HCT116 (cell line): ENCODE results near the gene FIZ1. TPM values are rescaled to one million over a fixed set of nuclear protein-coding genes. Genes with fewer than 3 reads are reported as not detected.
A peak's percentile ranks its signal among the peaks of the same experiment; 100 is the strongest.

Source experiments
- ATAC-seq: fragments of 200-7000 bp; cut with Tn5 transposase; 2 replicates; pipeline ENCODE4 v1.9.1; 2020; ENCODE audit warnings: mild to moderate bottlenecking, moderate library complexity
- BruUV-seq: library from RNA; stranded (reverse); fragments of 400-500 nt; replicated peaks from 2 replicates; lab custom pipeline; 2021; lab: Mats Ljungman, UMichigan
- CTCF ChIA-PET: fragments of 300-600 bp; sonication (Branson Sonifier 250); formaldehyde crosslinking; loops from one replicate; lab custom pipeline; 2021; ENCODE audit warnings: antibody characterized with exemption; lab: Charles Lee
- POLR2A ChIA-PET: fragments of 300-600, 350-600 bp; sonication (Branson Sonifier 250); formaldehyde crosslinking; loops from one replicate; lab custom pipeline; 2021; ENCODE audit warnings: antibody characterized with exemption; lab: Charles Lee
- RAD21 ChIA-PET, 2 experiments: fragments of 300-600 bp; sonication (Branson Sonifier 250); formaldehyde crosslinking; loops; one replicate each; lab custom pipeline; 2023; ENCODE audit warnings: low total read pairs in 2 of 2; ENCODE audit not compliant: uncharacterized antibody in 2 of 2, unreplicated experiment in 2 of 2, low non-redundant PET in 1 of 2; lab: Charles Lee
- DNase-seq: peaks from one replicate; pipeline ENCODE4 v3.0.0-alpha.2; 2010; ENCODE audit warnings: low read depth, low spot score
- H2AFZ ChIP-seq: fragments of 200-600 bp; shearing (Covaris generic), sonication (generic); 2 replicates; pipeline ENCODE4 v1.6.1; 2017; ENCODE audit warnings: low read depth, mixed run types, mixed read lengths, antibody characterized with exemption, low read length; ENCODE audit not compliant: poor library complexity, severe bottlenecking
- H3K27ac ChIP-seq: 2 replicates; pipeline ENCODE4 v1.5.1; 2012; ENCODE audit warnings: low read depth, low read length
- H3K27me3 ChIP-seq: fragments of 200-600 bp; sonication (generic); 2 replicates; pipeline ENCODE4 v1.6.1; 2016; ENCODE audit warnings: mixed run types, low read length, mixed read lengths; ENCODE audit not compliant: insufficient read depth
- H3K36me3 ChIP-seq, 2 experiments: fragments of 200-500 bp in 1 of 2; fragments of 200-600 bp in 1 of 2; sonication (Bioruptor generic) in 1 of 2; sonication (generic) in 1 of 2; 2 replicates each; pipeline versions ENCODE4 v1.5.1 to v1.6.1; 2014 to 2016; ENCODE audit warnings: low read length in 2 of 2, inconsistent platforms in 1 of 2, mixed read lengths in 1 of 2, mixed run types in 1 of 2; ENCODE audit not compliant: insufficient read depth in 2 of 2, control insufficient read depth in 1 of 2
- H3K4me1 ChIP-seq, 2 experiments: fragments of 200-600 bp in 1 of 2; sonication (generic) in 1 of 2; 2 replicates each; pipeline versions ENCODE4 v1.5.1 to v1.6.1; 2012 to 2017; ENCODE audit warnings: low read length in 2 of 2, inconsistent platforms in 1 of 2, mild to moderate bottlenecking in 1 of 2, mixed read lengths in 1 of 2, mixed run types in 1 of 2, moderate library complexity in 1 of 2; ENCODE audit not compliant: insufficient read depth in 2 of 2, control insufficient read depth in 1 of 2
- H3K4me2 ChIP-seq: fragments of 200-600 bp; sonication (generic); 2 replicates; pipeline ENCODE4 v1.6.1; 2017; ENCODE audit warnings: mixed run types, low read length, mixed read lengths
- H3K4me3 ChIP-seq, 2 experiments: fragments of 200-600 bp in 1 of 2; sonication (generic) in 1 of 2; replicated peaks in 1 of 2; 2 replicates each; pipeline ENCODE4 v1.5.1; 2011 to 2016; ENCODE audit warnings: low read length in 2 of 2, control low read depth in 1 of 2, low read depth in 1 of 2, mild to moderate bottlenecking in 1 of 2, mixed read lengths in 1 of 2, mixed run types in 1 of 2
- H3K79me2 ChIP-seq: fragments of 200-600 bp; sonication (generic); 2 replicates; pipeline ENCODE4 v1.6.1; 2017; ENCODE audit warnings: mild to moderate bottlenecking, mixed run types, low read length, moderate library complexity, mixed read lengths; ENCODE audit not compliant: insufficient read depth
- H3K9ac ChIP-seq: fragments of 200-600 bp; sonication (generic); 2 replicates; pipeline ENCODE4 v1.6.1; 2016; ENCODE audit warnings: low read length, mixed read lengths
- H3K9me2 ChIP-seq: fragments of 200-600 bp; sonication (generic), shearing (Covaris generic); 2 replicates; pipeline ENCODE4 v1.6.1; 2017; ENCODE audit warnings: mixed run types, mild to moderate bottlenecking, moderate library complexity; ENCODE audit not compliant: insufficient read depth
- H3K9me3 ChIP-seq, 2 experiments: fragments of 200-500 bp in 1 of 2; fragments of 200-600 bp in 1 of 2; sonication (Bioruptor generic) in 1 of 2; sonication (generic) in 1 of 2; 2 replicates each; pipeline ENCODE4 v1.6.1; 2014 to 2017; ENCODE audit warnings: low read length in 2 of 2, mixed read lengths in 2 of 2, inconsistent platforms in 1 of 2, low read depth in 1 of 2, mild to moderate bottlenecking in 1 of 2, mixed run types in 1 of 2, moderate library complexity in 1 of 2; ENCODE audit not compliant: control insufficient read depth in 1 of 2, insufficient read depth in 1 of 2
- H4K20me1 ChIP-seq: fragments of 200-600 bp; sonication (generic), shearing (Covaris generic); 2 replicates; pipeline ENCODE4 v1.6.1; 2017; ENCODE audit warnings: mixed run types, mild to moderate bottlenecking, moderate library complexity; ENCODE audit not compliant: insufficient read depth
- CTCF ChIP-seq, 3 experiments: fragments of 200-600 bp in 1 of 3; sonication (generic) in 1 of 3; IDR thresholded peaks in 2 of 3; conservative IDR thresholded peaks in 1 of 3; 2 replicates each; pipeline ENCODE4 v1.5.1; 2012 to 2017; ENCODE audit warnings: low read depth in 2 of 3, low read length in 2 of 3, antibody characterized with exemption in 1 of 3, borderline replicate concordance in 1 of 3, control low read depth in 1 of 3, mild to moderate bottlenecking in 1 of 3, mixed read lengths in 1 of 3, mixed run types in 1 of 3, moderate library complexity in 1 of 3; ENCODE audit not compliant: insufficient read depth in 1 of 3
- EGR1 ChIP-seq: IDR thresholded peaks from 2 replicates; pipeline ENCODE4 v1.6.1; 2012; ENCODE audit warnings: low read depth
- EZH2 ChIP-seq: fragments of 200-600 bp; sonication (generic); IDR thresholded peaks from 2 replicates; pipeline ENCODE4 v1.6.1; 2017; ENCODE audit warnings: antibody characterized with exemption, mixed run types
- EZH2phosphoT487 ChIP-seq: fragments of 200-600 bp; IDR thresholded peaks from 2 replicates; pipeline ENCODE4 v1.6.1; 2018; ENCODE audit warnings: antibody characterized with exemption, borderline replicate concordance
- FOSL1 ChIP-seq: IDR thresholded peaks from 2 replicates; pipeline ENCODE4 v1.6.1; 2012; ENCODE audit warnings: low read depth
- JUND ChIP-seq: IDR thresholded peaks from 2 replicates; pipeline ENCODE4 v1.6.1; 2012
- POLR2AphosphoS5 ChIP-seq: IDR thresholded peaks from 2 replicates; pipeline ENCODE4 v1.6.1; 2011; ENCODE audit warnings: mild to moderate bottlenecking, low read depth, low read length, moderate library complexity
- RAD21 ChIP-seq: IDR thresholded peaks from 2 replicates; pipeline ENCODE4 v1.6.1; 2012; ENCODE audit warnings: low read depth, mild to moderate bottlenecking
- REST ChIP-seq: IDR thresholded peaks from 2 replicates; pipeline ENCODE4 v1.6.1; 2012; ENCODE audit warnings: low read depth
- SIN3A ChIP-seq: IDR thresholded peaks from 2 replicates; pipeline ENCODE4 v1.6.1; 2012; ENCODE audit warnings: low read depth
- SP1 ChIP-seq: IDR thresholded peaks from 2 replicates; pipeline ENCODE4 v1.6.1; 2012; ENCODE audit warnings: low read depth
- SRF ChIP-seq: IDR thresholded peaks from 2 replicates; pipeline ENCODE4 v1.6.1; 2012; ENCODE audit warnings: low read depth
- YY1 ChIP-seq: IDR thresholded peaks from 2 replicates; pipeline ENCODE4 v1.6.1; 2011; ENCODE audit warnings: low read length, low read depth, moderate library complexity, mild to moderate bottlenecking; ENCODE audit not compliant: insufficient replicate concordance; ENCODE audit errors: extremely low read depth
- ZBTB33 ChIP-seq: IDR thresholded peaks from 2 replicates; pipeline ENCODE4 v1.6.1; 2011; ENCODE audit warnings: mild to moderate bottlenecking, low read length, moderate library complexity; ENCODE audit not compliant: insufficient replicate concordance; ENCODE audit errors: extremely low read depth
- ZFX ChIP-seq: fragments of 450-650 bp; IDR thresholded peaks from 2 replicates; pipeline ENCODE4 v1.6.1; 2017
- intact Hi-C: fragments of 100-400 bp; cut with micrococcal nuclease; formaldehyde crosslinking; loops from 2 replicates; pipeline ENCODE4 v1.10.0; 2022
- total RNA-seq: library from RNA; stranded (reverse); gene quantifications from one replicate; pipeline ENCODE4 v1.2.1, GENCODE V29; 2021; ENCODE audit not compliant: unreplicated experiment

FIZ1 gene
- total RNA-seq, 1 experiment from 2014 or later: 15.3 TPM

GRCh38 chr19:55578761-55579747 is 20.3 kb downstream of the FIZ1 start:
- BruUV-seq: no TSS peak
- intact Hi-C loops: no loop called here
- H4K20me1 ChIP-seq: no peaks in the 10 kb centered on the region
- peak overlapping the region; percentile 78 for H3K27ac ChIP-seq
- DNase-seq: no peak
- no peak for TF ChIP-seq SP1
- no peak for TF ChIP-seq ZFX
- no peak for TF ChIP-seq CTCF (IDR thresholded peaks at IDR 0.05 in 2 of 3, conservative IDR thresholded peaks at IDR 0.05 in 1 of 3; ENCODE audit: borderline replicate concordance in 1 of 3, insufficient read depth in 1 of 3, low read depth in 2 of 3, low read length in 2 of 3)
- no peak for TF ChIP-seq ZBTB33
- TF ChIP-seq JUND: no peak
- no peak for TF ChIP-seq YY1
- no peak for TF ChIP-seq EGR1
- no peak for TF ChIP-seq SIN3A
- no peak for TF ChIP-seq EZH2phosphoT487
- no peak for TF ChIP-seq REST
- no peak for TF ChIP-seq EZH2
- no peak for TF ChIP-seq POLR2AphosphoS5
- TF ChIP-seq RAD21: no peak
- TF ChIP-seq FOSL1: no peak
- no peak for TF ChIP-seq SRF
- no peaks in the 10 kb centered on the region for H3K9me2 ChIP-seq
- peak overlapping the region; percentile 86 for H3K9ac ChIP-seq
- H3K4me3 ChIP-seq: peak overlapping the region; percentile 92 to 94
- H3K9me3 ChIP-seq: no peaks in the 10 kb centered on the region
- H3K27me3 ChIP-seq: no peaks in the 10 kb centered on the region
- no peak overlapping the region for H2AFZ ChIP-seq
- no peaks in the 10 kb centered on the region; a peak in 2 of 4 replicates for H3K36me3 ChIP-seq
- H3K4me2 ChIP-seq: peak overlapping the region; percentile 84
- ChIA-PET POLR2A (no interaction called here), RAD21 (no interaction called here), CTCF (no interaction called here)
- no peak for ATAC-seq
- peaks cover 16% of the 10 kb centered on the region for H3K79me2 ChIP-seq
- H3K4me1 ChIP-seq: peaks cover 7 to 14% of the 10 kb centered on the region in 2 experiments; a peak in 3 of 4 replicates
